Epidermal melanocyte (primary cell): ENCODE results near the gene C16orf95.
"Not testable (repeated sequence)": the region's sequence is repeated elsewhere in the genome, so short reads cannot be mapped to it uniquely, and the experiment has no call there.

Experiments used
- DNase-seq: peaks from one replicate; pipeline ENCODE4 v3.0.0; 2011; ENCODE audit warnings: low spot score; ENCODE audit not compliant: insufficient read length

C16orf95 gene

GRCh38 chr16:87316923-87317749 lies at the start of gene C16orf95:
C16orf95 (minus strand) TSS chr16:87317392; CDS start chr16:87317242, 150 bp downstream.
- peak; percentile 99 for DNase-seq

GRCh38 chr16:87366930-87367329 lies 49.7 kb upstream of the C16orf95 start:
- DNase-seq: no peak

GRCh38 chr16:87366288-87366687 lies 49.1 kb upstream of the C16orf95 start:
- DNase-seq: no peak

- no peak for DNase-seq
These were observed 48.0 kb upstream of the C16orf95 start for GRCh38 chr16:87365021-87365713.

GRCh38 chr16:87363771-87364455 lies 46.7 kb upstream of the C16orf95 start:
- DNase-seq: no peak

GRCh38 chr16:87362828-87363559 lies 45.8 kb upstream of the C16orf95 start:
- not testable (repeated sequence) for DNase-seq

GRCh38 chr16:87361916-87362619 lies 44.9 kb upstream of the C16orf95 start:
- DNase-seq: no peak

- no peak for DNase-seq
These were observed 43.8 kb upstream of the C16orf95 start for GRCh38 chr16:87360862-87361610.

GRCh38 chr16:87359121-87359520 lies 41.9 kb upstream of the C16orf95 start:
- DNase-seq: no peak

- no peak for DNase-seq
These were observed 41.5 kb upstream of the C16orf95 start for GRCh38 chr16:87358696-87359095.

GRCh38 chr16:87358250-87358649 lies 41.1 kb upstream of the C16orf95 start:
- DNase-seq: no peak

- DNase-seq: no peak
These were observed 39.3 kb upstream of the C16orf95 start for GRCh38 chr16:87356491-87356853.

GRCh38 chr16:87353613-87354012 lies 36.4 kb upstream of the C16orf95 start:
- DNase-seq: no peak

GRCh38 chr16:87352818-87353217 lies 35.6 kb upstream of the C16orf95 start:
- DNase-seq: no peak

- DNase-seq: no peak
These were observed 34.1 kb upstream of the C16orf95 start for GRCh38 chr16:87351320-87351698.

GRCh38 chr16:87350681-87351319 lies 33.6 kb upstream of the C16orf95 start:
- peak; percentile 38 for DNase-seq

GRCh38 chr16:87350031-87350430 lies 32.8 kb upstream of the C16orf95 start:
- no peak for DNase-seq

GRCh38 chr16:87348616-87349157 lies 31.5 kb upstream of the C16orf95 start:
- DNase-seq: no peak

- DNase-seq: no peak
These were observed 30.9 kb upstream of the C16orf95 start for GRCh38 chr16:87347932-87348615.
